HCT116 (cell line): Measurements from ENCODE around the gene MRPL1. TPM values are rescaled to one million over a fixed set of nuclear protein-coding genes. Genes with fewer than 3 reads are reported as not detected.

Source experiments
- ATAC-seq: fragments of 200-7000 bp; cut with Tn5 transposase; 2 replicates; pipeline ENCODE4 v1.9.1; 2020; ENCODE audit warnings: mild to moderate bottlenecking, moderate library complexity
- BruUV-seq: library from RNA; stranded (reverse); fragments of 400-500 nt; replicated peaks from 2 replicates; lab custom pipeline; 2021; lab: Mats Ljungman, UMichigan
- CTCF ChIA-PET: fragments of 300-600 bp; sonication (Branson Sonifier 250); formaldehyde crosslinking; loops from one replicate; lab custom pipeline; 2021; ENCODE audit warnings: antibody characterized with exemption; lab: Charles Lee
- POLR2A ChIA-PET: fragments of 300-600, 350-600 bp; sonication (Branson Sonifier 250); formaldehyde crosslinking; loops from one replicate; lab custom pipeline; 2021; ENCODE audit warnings: antibody characterized with exemption; lab: Charles Lee
- RAD21 ChIA-PET, 2 experiments: fragments of 300-600 bp; sonication (Branson Sonifier 250); formaldehyde crosslinking; loops; one replicate each; lab custom pipeline; 2023; ENCODE audit warnings: low total read pairs in 2 of 2; ENCODE audit not compliant: uncharacterized antibody in 2 of 2, unreplicated experiment in 2 of 2, low non-redundant PET in 1 of 2; lab: Charles Lee
- DNase-seq: peaks from one replicate; pipeline ENCODE4 v3.0.0-alpha.2; 2010; ENCODE audit warnings: low read depth, low spot score
- H2AFZ ChIP-seq: fragments of 200-600 bp; shearing (Covaris generic), sonication (generic); 2 replicates; pipeline ENCODE4 v1.6.1; 2017; ENCODE audit warnings: low read depth, mixed run types, mixed read lengths, antibody characterized with exemption, low read length; ENCODE audit not compliant: poor library complexity, severe bottlenecking
- H3K27ac ChIP-seq: 2 replicates; pipeline ENCODE4 v1.5.1; 2012; ENCODE audit warnings: low read depth, low read length
- H3K27me3 ChIP-seq: fragments of 200-600 bp; sonication (generic); 2 replicates; pipeline ENCODE4 v1.6.1; 2016; ENCODE audit warnings: mixed run types, low read length, mixed read lengths; ENCODE audit not compliant: insufficient read depth
- H3K36me3 ChIP-seq, 2 experiments: fragments of 200-500 bp in 1 of 2; fragments of 200-600 bp in 1 of 2; sonication (Bioruptor generic) in 1 of 2; sonication (generic) in 1 of 2; 2 replicates each; pipeline versions ENCODE4 v1.5.1 to v1.6.1; 2014 to 2016; ENCODE audit warnings: low read length in 2 of 2, inconsistent platforms in 1 of 2, mixed read lengths in 1 of 2, mixed run types in 1 of 2; ENCODE audit not compliant: insufficient read depth in 2 of 2, control insufficient read depth in 1 of 2
- H3K4me1 ChIP-seq, 2 experiments: fragments of 200-600 bp in 1 of 2; sonication (generic) in 1 of 2; 2 replicates each; pipeline versions ENCODE4 v1.5.1 to v1.6.1; 2012 to 2017; ENCODE audit warnings: low read length in 2 of 2, inconsistent platforms in 1 of 2, mild to moderate bottlenecking in 1 of 2, mixed read lengths in 1 of 2, mixed run types in 1 of 2, moderate library complexity in 1 of 2; ENCODE audit not compliant: insufficient read depth in 2 of 2, control insufficient read depth in 1 of 2
- H3K4me2 ChIP-seq: fragments of 200-600 bp; sonication (generic); 2 replicates; pipeline ENCODE4 v1.6.1; 2017; ENCODE audit warnings: mixed run types, low read length, mixed read lengths
- H3K4me3 ChIP-seq, 2 experiments: fragments of 200-600 bp in 1 of 2; sonication (generic) in 1 of 2; replicated peaks in 1 of 2; 2 replicates each; pipeline ENCODE4 v1.5.1; 2011 to 2016; ENCODE audit warnings: low read length in 2 of 2, control low read depth in 1 of 2, low read depth in 1 of 2, mild to moderate bottlenecking in 1 of 2, mixed read lengths in 1 of 2, mixed run types in 1 of 2
- H3K79me2 ChIP-seq: fragments of 200-600 bp; sonication (generic); 2 replicates; pipeline ENCODE4 v1.6.1; 2017; ENCODE audit warnings: mild to moderate bottlenecking, mixed run types, low read length, moderate library complexity, mixed read lengths; ENCODE audit not compliant: insufficient read depth
- H3K9ac ChIP-seq: fragments of 200-600 bp; sonication (generic); 2 replicates; pipeline ENCODE4 v1.6.1; 2016; ENCODE audit warnings: low read length, mixed read lengths
- H3K9me2 ChIP-seq: fragments of 200-600 bp; sonication (generic), shearing (Covaris generic); 2 replicates; pipeline ENCODE4 v1.6.1; 2017; ENCODE audit warnings: mixed run types, mild to moderate bottlenecking, moderate library complexity; ENCODE audit not compliant: insufficient read depth
- H3K9me3 ChIP-seq, 2 experiments: fragments of 200-500 bp in 1 of 2; fragments of 200-600 bp in 1 of 2; sonication (Bioruptor generic) in 1 of 2; sonication (generic) in 1 of 2; 2 replicates each; pipeline ENCODE4 v1.6.1; 2014 to 2017; ENCODE audit warnings: low read length in 2 of 2, mixed read lengths in 2 of 2, inconsistent platforms in 1 of 2, low read depth in 1 of 2, mild to moderate bottlenecking in 1 of 2, mixed run types in 1 of 2, moderate library complexity in 1 of 2; ENCODE audit not compliant: control insufficient read depth in 1 of 2, insufficient read depth in 1 of 2
- H4K20me1 ChIP-seq: fragments of 200-600 bp; sonication (generic), shearing (Covaris generic); 2 replicates; pipeline ENCODE4 v1.6.1; 2017; ENCODE audit warnings: mixed run types, mild to moderate bottlenecking, moderate library complexity; ENCODE audit not compliant: insufficient read depth
- CEBPB ChIP-seq: IDR thresholded peaks from 2 replicates; pipeline ENCODE4 v1.6.1; 2012; ENCODE audit warnings: low read depth
- ELF1 ChIP-seq: IDR thresholded peaks from 2 replicates; pipeline ENCODE4 v1.6.1; 2012; ENCODE audit warnings: low read depth, borderline replicate concordance
- EZH2phosphoT487 ChIP-seq: fragments of 200-600 bp; IDR thresholded peaks from 2 replicates; pipeline ENCODE4 v1.6.1; 2018; ENCODE audit warnings: antibody characterized with exemption, borderline replicate concordance
- FOSL1 ChIP-seq: IDR thresholded peaks from 2 replicates; pipeline ENCODE4 v1.6.1; 2012; ENCODE audit warnings: low read depth
- JUND ChIP-seq: IDR thresholded peaks from 2 replicates; pipeline ENCODE4 v1.6.1; 2012
- POLR2A ChIP-seq: IDR thresholded peaks from 2 replicates; pipeline ENCODE4 v1.7.0; 2011; ENCODE audit warnings: borderline replicate concordance; ENCODE audit not compliant: insufficient read depth, insufficient read length; ENCODE audit errors: extremely low read depth
- SP1 ChIP-seq: IDR thresholded peaks from 2 replicates; pipeline ENCODE4 v1.6.1; 2012; ENCODE audit warnings: low read depth
- SRF ChIP-seq: IDR thresholded peaks from 2 replicates; pipeline ENCODE4 v1.6.1; 2012; ENCODE audit warnings: low read depth
- ZNF274 ChIP-seq: fragments of 200-500 bp; sonication (Bioruptor generic); IDR thresholded peaks from 2 replicates; pipeline ENCODE4 v1.6.1; 2014; ENCODE audit warnings: mild to moderate bottlenecking, low read depth, low read length, inconsistent platforms
- intact Hi-C: fragments of 100-400 bp; cut with micrococcal nuclease; formaldehyde crosslinking; loops from 2 replicates; pipeline ENCODE4 v1.10.0; 2022
- total RNA-seq: library from RNA; stranded (reverse); gene quantifications from one replicate; pipeline ENCODE4 v1.2.1, GENCODE V29; 2021; ENCODE audit not compliant: unreplicated experiment
- TF ChIP-seq, protein P1 (sequence below): IDR thresholded peaks from 2 replicates; pipeline ENCODE4 v1.6.1; 2011; ENCODE audit warnings: mild to moderate bottlenecking, low read length, moderate library complexity; ENCODE audit not compliant: insufficient replicate concordance; ENCODE audit errors: extremely low read depth
- TF ChIP-seq, protein P2 (sequence below), 3 experiments: fragments of 200-600 bp in 1 of 3; sonication (generic) in 1 of 3; IDR thresholded peaks in 2 of 3; conservative IDR thresholded peaks in 1 of 3; 2 replicates each; pipeline ENCODE4 v1.5.1; 2012 to 2017; ENCODE audit warnings: low read depth in 2 of 3, low read length in 2 of 3, antibody characterized with exemption in 1 of 3, borderline replicate concordance in 1 of 3, control low read depth in 1 of 3, mild to moderate bottlenecking in 1 of 3, mixed read lengths in 1 of 3, mixed run types in 1 of 3, moderate library complexity in 1 of 3; ENCODE audit not compliant: insufficient read depth in 1 of 3
- TF ChIP-seq, protein P3 (sequence below): IDR thresholded peaks from 2 replicates; pipeline ENCODE4 v1.6.1; 2012; ENCODE audit warnings: low read depth

MRPL1 gene
- total RNA-seq, 1 experiment from 2014 or later = 54.9 TPM

DNA sequence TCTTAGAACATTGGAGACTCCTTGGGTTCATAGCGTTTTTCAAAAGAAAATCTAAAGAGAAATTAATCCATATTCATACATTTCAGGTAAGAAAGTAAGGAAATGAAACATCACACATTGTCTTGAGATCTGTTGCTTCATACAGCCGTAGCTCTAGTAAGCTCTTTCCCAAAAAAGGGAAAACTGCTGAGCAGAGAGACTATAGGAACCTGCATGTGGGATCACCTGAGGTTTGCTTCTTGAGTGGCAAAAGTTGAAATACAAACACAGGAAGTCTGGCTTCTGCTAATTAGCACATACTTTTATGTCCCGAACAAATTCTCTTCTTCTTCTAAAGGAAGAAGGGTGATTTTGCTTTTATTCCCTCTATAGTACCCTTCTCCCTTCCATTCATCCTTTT is 57.7 kb downstream of the MRPL1 start:
- POLR2A ChIA-PET = no interaction called here
- intact Hi-C loops = no loop called here
- peak overlapping the region; percentile 74 for H3K27ac ChIP-seq

DNA sequence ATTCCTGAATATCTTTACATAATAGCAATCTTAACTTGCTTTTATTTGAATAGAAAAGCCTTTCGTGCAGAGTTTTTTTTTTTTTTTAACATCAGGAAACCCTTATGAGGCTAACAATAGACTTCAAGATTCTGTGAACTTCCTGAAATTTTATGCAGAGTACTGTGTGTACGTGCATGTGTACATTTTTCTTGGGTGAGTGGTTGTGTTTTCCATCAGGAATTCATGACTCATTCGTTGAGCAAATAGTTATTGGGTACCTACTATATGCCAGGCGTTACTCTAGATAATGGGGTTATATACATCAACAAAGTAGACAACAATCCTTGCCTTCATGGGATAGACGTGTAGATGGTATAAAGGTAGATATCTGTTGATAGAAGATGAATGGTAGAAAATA is 59.1 kb downstream of the MRPL1 start:
- Histone ChIP-seq H3K4me2 (peak overlapping the region; percentile 65), H2AFZ (no peak overlapping the region), H3K4me3 (peak overlapping the region in 1 of 2 experiments; percentile 25; a peak in 2 of 4 replicates), H3K27ac (peak overlapping the region; percentile 74), H3K27me3 (no peaks in the 10 kb centered on the region), H4K20me1 (no peaks in the 10 kb centered on the region), H3K79me2 (peaks cover 10% of the 10 kb centered on the region; the same call in 1 of the 2 replicates), H3K4me1 (peaks cover 34 to 46% of the 10 kb centered on the region in 2 experiments), H3K9ac (peak overlapping the region; percentile 58), H3K9me3 (no peaks in the 10 kb centered on the region; a peak in 1 of 4 replicates), H3K36me3 (no peaks in the 10 kb centered on the region), H3K9me2 (no peaks in the 10 kb centered on the region)
- BruUV-seq = no TSS peak
- POLR2A ChIA-PET = no interaction called here
- CTCF ChIA-PET = no interaction called here
- ATAC-seq = peak; percentile 94
- intact Hi-C loops = no loop called here
- RAD21 ChIA-PET = no interaction called here
- peak; percentile 83 for DNase-seq
- TF ChIP-seq, protein P1, sequence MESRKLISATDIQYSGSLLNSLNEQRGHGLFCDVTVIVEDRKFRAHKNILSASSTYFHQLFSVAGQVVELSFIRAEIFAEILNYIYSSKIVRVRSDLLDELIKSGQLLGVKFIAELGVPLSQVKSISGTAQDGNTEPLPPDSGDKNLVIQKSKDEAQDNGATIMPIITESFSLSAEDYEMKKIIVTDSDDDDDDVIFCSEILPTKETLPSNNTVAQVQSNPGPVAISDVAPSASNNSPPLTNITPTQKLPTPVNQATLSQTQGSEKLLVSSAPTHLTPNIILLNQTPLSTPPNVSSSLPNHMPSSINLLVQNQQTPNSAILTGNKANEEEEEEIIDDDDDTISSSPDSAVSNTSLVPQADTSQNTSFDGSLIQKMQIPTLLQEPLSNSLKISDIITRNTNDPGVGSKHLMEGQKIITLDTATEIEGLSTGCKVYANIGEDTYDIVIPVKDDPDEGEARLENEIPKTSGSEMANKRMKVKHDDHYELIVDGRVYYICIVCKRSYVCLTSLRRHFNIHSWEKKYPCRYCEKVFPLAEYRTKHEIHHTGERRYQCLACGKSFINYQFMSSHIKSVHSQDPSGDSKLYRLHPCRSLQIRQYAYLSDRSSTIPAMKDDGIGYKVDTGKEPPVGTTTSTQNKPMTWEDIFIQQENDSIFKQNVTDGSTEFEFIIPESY = no peak
- TF ChIP-seq, protein P2, sequence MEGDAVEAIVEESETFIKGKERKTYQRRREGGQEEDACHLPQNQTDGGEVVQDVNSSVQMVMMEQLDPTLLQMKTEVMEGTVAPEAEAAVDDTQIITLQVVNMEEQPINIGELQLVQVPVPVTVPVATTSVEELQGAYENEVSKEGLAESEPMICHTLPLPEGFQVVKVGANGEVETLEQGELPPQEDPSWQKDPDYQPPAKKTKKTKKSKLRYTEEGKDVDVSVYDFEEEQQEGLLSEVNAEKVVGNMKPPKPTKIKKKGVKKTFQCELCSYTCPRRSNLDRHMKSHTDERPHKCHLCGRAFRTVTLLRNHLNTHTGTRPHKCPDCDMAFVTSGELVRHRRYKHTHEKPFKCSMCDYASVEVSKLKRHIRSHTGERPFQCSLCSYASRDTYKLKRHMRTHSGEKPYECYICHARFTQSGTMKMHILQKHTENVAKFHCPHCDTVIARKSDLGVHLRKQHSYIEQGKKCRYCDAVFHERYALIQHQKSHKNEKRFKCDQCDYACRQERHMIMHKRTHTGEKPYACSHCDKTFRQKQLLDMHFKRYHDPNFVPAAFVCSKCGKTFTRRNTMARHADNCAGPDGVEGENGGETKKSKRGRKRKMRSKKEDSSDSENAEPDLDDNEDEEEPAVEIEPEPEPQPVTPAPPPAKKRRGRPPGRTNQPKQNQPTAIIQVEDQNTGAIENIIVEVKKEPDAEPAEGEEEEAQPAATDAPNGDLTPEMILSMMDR (IDR thresholded peaks at IDR 0.05 in 2 of 3, conservative IDR thresholded peaks at IDR 0.05 in 1 of 3; ENCODE audit: borderline replicate concordance in 1 of 3, insufficient read depth in 1 of 3, low read depth in 2 of 3, low read length in 2 of 3) = no peak
- TF ChIP-seq ELF1 = peak; percentile 29
- TF ChIP-seq SP1 = peak; percentile 93
- peak; percentile 85 for TF ChIP-seq CEBPB
- peak; percentile 98 for TF ChIP-seq FOSL1
- TF ChIP-seq SRF = peak; percentile 81
- no peak for TF ChIP-seq ZNF274
- TF ChIP-seq POLR2A = no peak
- no peak for TF ChIP-seq EZH2phosphoT487
- TF ChIP-seq, protein P3, sequence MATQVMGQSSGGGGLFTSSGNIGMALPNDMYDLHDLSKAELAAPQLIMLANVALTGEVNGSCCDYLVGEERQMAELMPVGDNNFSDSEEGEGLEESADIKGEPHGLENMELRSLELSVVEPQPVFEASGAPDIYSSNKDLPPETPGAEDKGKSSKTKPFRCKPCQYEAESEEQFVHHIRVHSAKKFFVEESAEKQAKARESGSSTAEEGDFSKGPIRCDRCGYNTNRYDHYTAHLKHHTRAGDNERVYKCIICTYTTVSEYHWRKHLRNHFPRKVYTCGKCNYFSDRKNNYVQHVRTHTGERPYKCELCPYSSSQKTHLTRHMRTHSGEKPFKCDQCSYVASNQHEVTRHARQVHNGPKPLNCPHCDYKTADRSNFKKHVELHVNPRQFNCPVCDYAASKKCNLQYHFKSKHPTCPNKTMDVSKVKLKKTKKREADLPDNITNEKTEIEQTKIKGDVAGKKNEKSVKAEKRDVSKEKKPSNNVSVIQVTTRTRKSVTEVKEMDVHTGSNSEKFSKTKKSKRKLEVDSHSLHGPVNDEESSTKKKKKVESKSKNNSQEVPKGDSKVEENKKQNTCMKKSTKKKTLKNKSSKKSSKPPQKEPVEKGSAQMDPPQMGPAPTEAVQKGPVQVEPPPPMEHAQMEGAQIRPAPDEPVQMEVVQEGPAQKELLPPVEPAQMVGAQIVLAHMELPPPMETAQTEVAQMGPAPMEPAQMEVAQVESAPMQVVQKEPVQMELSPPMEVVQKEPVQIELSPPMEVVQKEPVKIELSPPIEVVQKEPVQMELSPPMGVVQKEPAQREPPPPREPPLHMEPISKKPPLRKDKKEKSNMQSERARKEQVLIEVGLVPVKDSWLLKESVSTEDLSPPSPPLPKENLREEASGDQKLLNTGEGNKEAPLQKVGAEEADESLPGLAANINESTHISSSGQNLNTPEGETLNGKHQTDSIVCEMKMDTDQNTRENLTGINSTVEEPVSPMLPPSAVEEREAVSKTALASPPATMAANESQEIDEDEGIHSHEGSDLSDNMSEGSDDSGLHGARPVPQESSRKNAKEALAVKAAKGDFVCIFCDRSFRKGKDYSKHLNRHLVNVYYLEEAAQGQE = no peak
- peak; percentile 99 for TF ChIP-seq JUND

More for the DNA sequence above, 57.7 kb downstream of the MRPL1 start:
- Histone ChIP-seq H3K4me2 (peak overlapping the region; percentile 65), H3K9ac (peak overlapping the region; percentile 58), H3K4me1 (peaks cover 34 to 46% of the 10 kb centered on the region in 2 experiments), H3K36me3 (no peaks in the 10 kb centered on the region), H3K9me3 (no peaks in the 10 kb centered on the region; a peak in 1 of 4 replicates), H3K4me3 (no peak overlapping the region), H3K9me2 (no peaks in the 10 kb centered on the region), H4K20me1 (no peaks in the 10 kb centered on the region), H3K27me3 (no peaks in the 10 kb centered on the region), H3K79me2 (peaks cover 13% of the 10 kb centered on the region; the same call in 1 of the 2 replicates), H2AFZ (no peak overlapping the region)
- DNase-seq = no peak
- ChIA-PET RAD21 (no interaction called here), CTCF (no interaction called here)
- ATAC-seq = no peak
- no TSS peak for BruUV-seq
- TF ChIP-seq SRF = peak; percentile 14; the same call in 1 of the 2 replicates
- TF ChIP-seq EZH2phosphoT487 = no peak
